Gastroesophageal sphincter (tissue), 3 donors: ENCODE data around the gene NACA2.

ENCODE experiments used
- EP300 ChIP-seq: sonication (generic); formaldehyde crosslinking; IDR thresholded peaks from one replicate; pipeline ENCODE4 v1.6.1; 2017; ENCODE audit warnings: antibody characterized with exemption, mild to moderate bottlenecking
- POLR2A ChIP-seq, 2 donors: fragments of 450-650 bp; IDR thresholded peaks; one replicate each; pipeline ENCODE4 v1.6.1; 2017; ENCODE audit warnings: antibody characterized with exemption in 2 of 2, mild to moderate bottlenecking in 2 of 2, moderate library complexity in 1 of 2
- POLR2AphosphoS5 ChIP-seq: sonication (generic); formaldehyde crosslinking; IDR thresholded peaks from one replicate; pipeline ENCODE4 v1.6.1; 2017; ENCODE audit warnings: antibody characterized with exemption
- TF ChIP-seq, protein P1 (sequence below), 4 experiments: fragments of 200-600 bp in 2 of 4; fragments of 450-650 bp in 2 of 4; sonication (generic) in 1 of 4; IDR thresholded peaks; one replicate each; pipeline ENCODE4 v1.5.1; 2017 to 2019; ENCODE audit warnings: antibody characterized with exemption in 4 of 4, mild to moderate bottlenecking in 2 of 4, moderate library complexity in 2 of 4

- TF ChIP-seq, protein P1, sequence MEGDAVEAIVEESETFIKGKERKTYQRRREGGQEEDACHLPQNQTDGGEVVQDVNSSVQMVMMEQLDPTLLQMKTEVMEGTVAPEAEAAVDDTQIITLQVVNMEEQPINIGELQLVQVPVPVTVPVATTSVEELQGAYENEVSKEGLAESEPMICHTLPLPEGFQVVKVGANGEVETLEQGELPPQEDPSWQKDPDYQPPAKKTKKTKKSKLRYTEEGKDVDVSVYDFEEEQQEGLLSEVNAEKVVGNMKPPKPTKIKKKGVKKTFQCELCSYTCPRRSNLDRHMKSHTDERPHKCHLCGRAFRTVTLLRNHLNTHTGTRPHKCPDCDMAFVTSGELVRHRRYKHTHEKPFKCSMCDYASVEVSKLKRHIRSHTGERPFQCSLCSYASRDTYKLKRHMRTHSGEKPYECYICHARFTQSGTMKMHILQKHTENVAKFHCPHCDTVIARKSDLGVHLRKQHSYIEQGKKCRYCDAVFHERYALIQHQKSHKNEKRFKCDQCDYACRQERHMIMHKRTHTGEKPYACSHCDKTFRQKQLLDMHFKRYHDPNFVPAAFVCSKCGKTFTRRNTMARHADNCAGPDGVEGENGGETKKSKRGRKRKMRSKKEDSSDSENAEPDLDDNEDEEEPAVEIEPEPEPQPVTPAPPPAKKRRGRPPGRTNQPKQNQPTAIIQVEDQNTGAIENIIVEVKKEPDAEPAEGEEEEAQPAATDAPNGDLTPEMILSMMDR (IDR thresholded peaks at IDR 0.05): no peak
- TF ChIP-seq POLR2A (IDR thresholded peaks at IDR 0.05): no peak
- no peak for TF ChIP-seq POLR2AphosphoS5
- no peak for TF ChIP-seq EP300
These were observed 14.7 kb upstream of the NACA2 start for GRCh38 chr17:61605692-61606091.
